Measurements from ENCODE around the gene TLE3. TPM values are rescaled to one million over a fixed set of nuclear protein-coding genes. Genes with fewer than 3 reads are reported as not detected.
"Not testable (repeated sequence)": the region's sequence is repeated elsewhere in the genome, so short reads cannot be mapped to it uniquely, and the experiment has no call there.

Gene TLE3
- total RNA-seq, 2 donors from 2014 or later, result 157 to 246 TPM

DNA sequence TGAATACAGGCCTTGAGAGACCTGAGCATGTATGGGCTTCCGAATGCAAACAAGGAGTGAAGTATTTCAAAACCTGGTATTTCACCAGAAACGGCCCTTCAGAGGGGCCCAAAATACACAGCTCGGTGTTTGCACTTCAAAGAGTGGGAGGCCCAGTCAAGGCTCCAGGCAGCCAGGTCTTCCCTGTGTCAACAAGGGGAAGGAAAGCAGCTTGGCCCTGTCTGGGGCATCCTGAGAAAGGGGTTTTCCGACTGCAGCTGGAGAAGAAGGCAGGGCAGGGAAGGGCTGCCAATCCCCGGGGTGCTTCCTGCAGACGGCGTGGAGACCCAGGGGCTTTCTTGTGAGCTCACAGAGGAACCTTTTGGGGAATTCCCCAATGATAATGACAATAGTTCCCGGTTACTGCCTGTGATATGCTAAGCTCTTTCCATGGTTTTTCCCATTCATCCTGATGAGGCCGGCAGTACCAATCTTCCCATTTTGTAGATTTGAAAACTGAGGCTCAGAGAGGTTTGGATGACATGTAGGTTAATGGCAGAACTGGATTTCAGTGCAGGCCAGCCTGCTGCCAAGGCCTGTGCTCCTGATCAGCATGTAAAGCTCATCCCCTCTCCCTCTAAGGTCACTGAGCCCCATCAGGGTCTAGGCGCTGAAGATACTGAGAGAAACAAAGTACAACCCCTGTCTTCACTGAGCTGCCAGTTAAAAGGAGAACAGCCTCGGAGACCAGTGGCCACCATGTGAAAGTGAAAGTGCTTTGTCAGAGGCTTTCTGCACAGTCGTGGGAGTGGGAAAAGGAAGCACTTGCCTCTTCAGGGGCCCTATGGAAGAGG, 43.0 kb upstream of the TLE3 start:
- DNase-seq (ENCODE audit: low spot score), result peak; percentile 44
- intact Hi-C loops (cut with DNase I), result no loop called here
- Histone ChIP-seq H3K9me3 (no peaks in the 10 kb centered on the region), H3K27me3 (replicated peaks; ENCODE audit: insufficient read depth) (no peaks in the 10 kb centered on the region), H3K4me3 (no peak overlapping the region), H3K36me3 (no peaks in the 10 kb centered on the region), H3K27ac (peak overlapping the region; percentile 12 to 25), H3K4me1 (replicated peaks) (no peaks in the 10 kb centered on the region)
- 29% methylated on average over 12 of the region's 12 CpGs for WGBS
- no peak for TF ChIP-seq POLR2AphosphoS5 (IDR thresholded peaks at IDR 0.05)
- no peak for TF ChIP-seq POLR2A (IDR thresholded peaks at IDR 0.05)
- TF ChIP-seq, protein P1, sequence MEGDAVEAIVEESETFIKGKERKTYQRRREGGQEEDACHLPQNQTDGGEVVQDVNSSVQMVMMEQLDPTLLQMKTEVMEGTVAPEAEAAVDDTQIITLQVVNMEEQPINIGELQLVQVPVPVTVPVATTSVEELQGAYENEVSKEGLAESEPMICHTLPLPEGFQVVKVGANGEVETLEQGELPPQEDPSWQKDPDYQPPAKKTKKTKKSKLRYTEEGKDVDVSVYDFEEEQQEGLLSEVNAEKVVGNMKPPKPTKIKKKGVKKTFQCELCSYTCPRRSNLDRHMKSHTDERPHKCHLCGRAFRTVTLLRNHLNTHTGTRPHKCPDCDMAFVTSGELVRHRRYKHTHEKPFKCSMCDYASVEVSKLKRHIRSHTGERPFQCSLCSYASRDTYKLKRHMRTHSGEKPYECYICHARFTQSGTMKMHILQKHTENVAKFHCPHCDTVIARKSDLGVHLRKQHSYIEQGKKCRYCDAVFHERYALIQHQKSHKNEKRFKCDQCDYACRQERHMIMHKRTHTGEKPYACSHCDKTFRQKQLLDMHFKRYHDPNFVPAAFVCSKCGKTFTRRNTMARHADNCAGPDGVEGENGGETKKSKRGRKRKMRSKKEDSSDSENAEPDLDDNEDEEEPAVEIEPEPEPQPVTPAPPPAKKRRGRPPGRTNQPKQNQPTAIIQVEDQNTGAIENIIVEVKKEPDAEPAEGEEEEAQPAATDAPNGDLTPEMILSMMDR (IDR thresholded peaks at IDR 0.05), result no peak

DNA sequence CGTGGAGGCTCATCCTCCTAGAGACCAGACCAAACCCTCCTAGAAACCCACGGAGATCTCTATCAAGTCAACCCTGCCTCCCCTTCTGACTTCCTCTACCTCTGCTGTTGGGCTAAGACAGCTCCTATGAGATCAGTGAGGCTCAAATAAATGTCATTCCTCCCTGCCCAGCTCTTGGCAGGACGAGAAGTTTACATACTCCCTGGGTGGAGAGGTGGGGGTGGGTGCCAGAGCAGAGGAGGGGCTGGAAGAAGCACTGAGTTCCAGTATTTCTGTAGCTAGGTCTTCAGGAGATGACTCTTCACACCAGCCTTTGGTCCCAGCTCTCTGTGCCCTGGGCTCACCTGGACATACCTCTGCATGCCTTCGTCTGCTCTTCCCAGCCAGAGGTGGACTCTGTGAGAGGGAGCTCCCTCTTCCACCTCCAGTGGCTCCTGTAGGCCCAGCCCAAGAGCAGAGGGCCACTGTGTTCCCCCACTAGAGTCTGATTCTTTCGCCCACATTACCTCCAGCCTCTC, 42.4 kb upstream of the TLE3 start:
- Histone ChIP-seq H3K36me3 (no peaks in the 10 kb centered on the region), H3K4me1 (replicated peaks) (no peaks in the 10 kb centered on the region), H3K27ac (no peak overlapping the region), H3K4me3 (no peak overlapping the region), H3K9me3 (no peaks in the 10 kb centered on the region), H3K27me3 (replicated peaks; ENCODE audit: insufficient read depth) (no peaks in the 10 kb centered on the region)
- no peak for DNase-seq (ENCODE audit: low spot score)
- intact Hi-C loops (cut with DNase I), result no loop called here
- TF ChIP-seq, protein P1 (IDR thresholded peaks at IDR 0.05), result no peak
- TF ChIP-seq POLR2AphosphoS5 (IDR thresholded peaks at IDR 0.05) (no peak), POLR2A (IDR thresholded peaks at IDR 0.05) (no peak)
- WGBS, result 49% methylated on average over 5 of the region's 5 CpGs

DNA sequence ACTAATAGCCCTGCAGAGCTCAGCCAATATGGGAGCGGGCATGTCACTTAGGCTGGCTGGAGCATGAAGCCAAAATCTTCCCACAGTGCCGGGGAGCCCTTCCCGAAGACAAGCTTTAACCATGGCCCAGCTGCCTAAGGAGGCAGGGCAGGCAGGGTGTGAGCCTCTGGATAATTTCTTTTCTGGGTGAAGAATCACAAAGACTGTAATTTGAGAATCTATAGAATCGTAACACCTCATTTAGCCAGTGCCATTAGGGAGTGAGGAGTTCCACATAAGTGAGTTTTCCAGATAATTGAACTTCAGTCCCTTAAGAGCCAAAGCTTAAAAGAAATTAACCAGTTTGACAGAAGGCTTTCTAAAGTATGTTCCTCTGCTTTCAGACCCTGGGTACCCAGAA, 40.2 kb upstream of the TLE3 start:
- TF ChIP-seq, protein P1 (IDR thresholded peaks at IDR 0.05), result no peak
- TF ChIP-seq POLR2A (IDR thresholded peaks at IDR 0.05) (no peak), POLR2AphosphoS5 (IDR thresholded peaks at IDR 0.05) (no peak)
- H3K9me3 ChIP-seq, result no peaks in the 10 kb centered on the region
- no peak for DNase-seq (ENCODE audit: low spot score)
- H3K4me1 ChIP-seq (replicated peaks), result no peaks in the 10 kb centered on the region
- 82% methylated on average over 4 of the region's 4 CpGs for WGBS
- H3K27ac ChIP-seq, result no peak overlapping the region
- no peak overlapping the region for H3K4me3 ChIP-seq
- no peaks in the 10 kb centered on the region for H3K27me3 ChIP-seq (replicated peaks; ENCODE audit: insufficient read depth)
- intact Hi-C loops (cut with DNase I), result no loop called here
- no peaks in the 10 kb centered on the region for H3K36me3 ChIP-seq

DNA sequence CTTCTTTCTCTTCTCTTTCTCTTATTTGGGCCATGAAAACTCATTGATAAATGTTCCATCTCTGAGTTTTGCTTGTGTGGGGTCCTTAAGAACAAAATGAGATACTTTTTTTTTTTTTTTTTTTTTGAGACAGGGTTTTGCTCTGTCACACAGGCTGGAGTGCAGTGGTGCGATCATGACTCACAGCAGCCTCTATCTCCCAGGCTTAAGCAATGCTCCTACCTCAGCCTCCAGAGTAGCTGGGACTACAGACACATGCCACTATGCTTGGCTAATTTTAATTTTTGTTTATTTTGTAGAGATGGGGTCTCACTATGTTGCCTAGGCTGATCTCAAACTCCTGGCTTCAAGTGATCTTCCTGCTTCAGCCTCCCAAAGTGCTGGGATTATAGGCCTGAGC, 39.3 kb upstream of the TLE3 start:
- H3K4me1 ChIP-seq (replicated peaks); intact Hi-C loops (cut with DNase I); DNase-seq (ENCODE audit: low spot score); H3K27ac ChIP-seq; H3K27me3 ChIP-seq (replicated peaks; ENCODE audit: insufficient read depth); H3K9me3 ChIP-seq; H3K36me3 ChIP-seq; H3K4me3 ChIP-seq: not testable (repeated sequence)
- 84% methylated on average over 1 of the region's 1 CpG for WGBS

DNA sequence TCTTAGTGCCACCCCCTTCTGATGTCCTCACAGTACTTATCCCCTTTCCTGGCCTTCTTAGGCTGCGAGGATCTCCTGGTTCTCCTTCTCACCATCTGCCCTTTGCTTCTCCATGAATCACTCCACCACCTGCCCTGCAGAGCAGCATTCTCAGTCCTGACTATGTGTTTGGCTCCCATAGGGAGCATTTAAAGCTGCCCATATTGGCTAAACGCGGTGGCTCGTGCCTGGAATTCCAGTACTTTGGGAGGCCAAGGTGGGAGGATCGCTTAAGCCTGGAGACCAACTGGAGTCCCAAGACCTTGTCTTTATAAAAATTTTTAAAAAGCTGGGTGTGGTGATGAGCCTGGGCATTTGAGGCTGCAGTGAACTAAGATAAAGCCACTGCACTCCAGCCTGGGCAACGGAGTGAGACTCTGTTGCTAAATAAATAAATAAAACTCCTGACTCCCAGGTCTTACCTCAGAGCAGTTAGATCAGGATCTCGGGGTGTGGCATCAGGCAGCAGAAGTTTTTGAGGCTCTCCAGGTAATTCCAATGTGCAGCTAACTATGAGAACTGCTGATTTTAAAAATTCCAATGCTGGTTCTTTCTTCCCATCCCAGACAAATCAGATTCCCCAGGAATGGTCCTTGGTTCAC, 36.2 kb upstream of the TLE3 start:
- no peaks in the 10 kb centered on the region for H3K27me3 ChIP-seq (replicated peaks; ENCODE audit: insufficient read depth)
- 92% methylated on average over 7 of the region's 7 CpGs for WGBS
- no peak overlapping the region for H3K4me3 ChIP-seq
- no peaks in the 10 kb centered on the region for H3K4me1 ChIP-seq (replicated peaks)
- H3K36me3 ChIP-seq, result no peaks in the 10 kb centered on the region
- no peak overlapping the region for H3K27ac ChIP-seq
- no peaks in the 10 kb centered on the region for H3K9me3 ChIP-seq
- intact Hi-C loops (cut with DNase I), result no loop called here
- TF ChIP-seq POLR2AphosphoS5 (IDR thresholded peaks at IDR 0.05) (no peak), POLR2A (IDR thresholded peaks at IDR 0.05) (no peak)
- TF ChIP-seq, protein P1 (IDR thresholded peaks at IDR 0.05), result no peak
- no peak for DNase-seq (ENCODE audit: low spot score)

All from prostate gland (tissue), 2 donors.